ENCODE data around the gene DCBLD2.
"Not testable (repeated sequence)": the region's sequence is repeated elsewhere in the genome, so short reads cannot be mapped to it uniquely, and the experiment has no call there.

Gene DCBLD2

DNA sequence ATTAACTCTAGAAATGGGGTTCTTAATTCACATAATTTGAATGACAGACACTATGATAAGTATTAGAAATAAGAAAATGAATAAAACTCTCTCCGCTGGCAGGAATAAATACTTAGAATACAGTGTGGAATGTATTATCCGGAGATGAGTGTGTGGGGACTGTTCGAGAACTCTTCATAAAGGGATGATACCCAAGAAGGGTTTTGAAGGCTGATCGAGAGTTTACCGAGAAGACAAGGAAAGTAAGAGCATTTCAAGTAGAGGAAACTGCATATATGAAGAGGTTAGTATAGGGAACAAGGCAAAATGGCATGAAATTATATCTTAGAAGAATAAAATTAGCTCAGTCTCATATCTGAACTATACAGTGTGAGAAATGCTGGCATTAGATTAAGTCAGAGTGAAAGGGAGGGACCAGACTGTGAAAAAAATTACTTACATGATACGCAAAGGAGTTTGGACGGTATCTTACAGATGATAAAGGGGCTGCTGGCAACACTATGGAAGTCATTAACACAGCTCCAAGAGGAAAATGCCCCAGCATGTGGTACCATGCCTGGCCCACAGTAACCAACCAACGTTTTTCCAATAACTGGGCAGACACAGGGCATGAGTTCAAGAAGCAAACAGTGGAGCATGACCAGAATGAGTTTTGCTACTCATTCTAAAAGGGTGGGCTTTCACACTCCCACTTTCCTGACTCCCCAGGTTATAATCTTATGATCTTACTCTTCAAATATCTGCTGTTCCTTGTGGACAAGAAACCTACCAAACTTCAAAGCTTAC is 6.5 kb downstream of the DCBLD2 start:
- DNase-seq: no peak

DNA sequence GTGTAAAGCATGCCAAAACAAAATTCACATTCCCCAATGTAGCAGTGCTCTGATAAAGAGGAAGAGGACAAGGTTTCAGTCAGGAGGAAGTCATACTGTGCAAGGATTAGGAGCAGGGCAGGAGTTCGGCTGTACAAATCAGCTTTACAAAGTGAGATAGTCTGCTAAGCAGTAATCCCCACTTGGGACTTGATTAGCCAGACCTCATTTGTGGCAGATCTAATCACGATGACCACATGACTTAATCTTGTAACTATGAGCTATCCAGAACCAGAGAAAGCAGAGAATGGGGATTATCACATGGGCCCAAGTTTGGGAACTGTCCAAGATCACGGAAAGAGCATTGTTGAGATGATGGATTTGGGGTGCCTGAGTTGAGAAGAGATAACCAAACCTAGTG is 7.8 kb downstream of the DCBLD2 start:
- DNase-seq: no peak

DNA sequence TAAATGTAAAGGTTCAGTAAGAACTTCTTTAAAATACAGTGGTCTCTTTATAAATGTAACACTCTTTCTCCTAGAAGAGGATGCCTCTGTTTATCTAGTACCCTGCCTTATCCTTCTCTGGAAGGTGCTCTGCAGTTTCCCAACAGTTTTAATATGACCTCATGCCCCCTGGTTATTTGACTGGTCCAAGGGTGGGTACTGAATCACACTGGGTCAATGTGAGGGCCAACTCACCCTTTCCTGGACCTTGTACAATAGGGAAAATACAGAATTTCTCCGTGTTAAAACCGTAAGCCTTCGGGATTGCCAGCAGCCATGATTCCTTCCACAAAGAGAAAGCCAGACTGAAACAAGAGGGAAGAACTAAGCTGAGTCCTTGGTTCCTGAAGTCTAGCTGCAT is 9.2 kb downstream of the DCBLD2 start:
- DNase-seq: no peak

DNA sequence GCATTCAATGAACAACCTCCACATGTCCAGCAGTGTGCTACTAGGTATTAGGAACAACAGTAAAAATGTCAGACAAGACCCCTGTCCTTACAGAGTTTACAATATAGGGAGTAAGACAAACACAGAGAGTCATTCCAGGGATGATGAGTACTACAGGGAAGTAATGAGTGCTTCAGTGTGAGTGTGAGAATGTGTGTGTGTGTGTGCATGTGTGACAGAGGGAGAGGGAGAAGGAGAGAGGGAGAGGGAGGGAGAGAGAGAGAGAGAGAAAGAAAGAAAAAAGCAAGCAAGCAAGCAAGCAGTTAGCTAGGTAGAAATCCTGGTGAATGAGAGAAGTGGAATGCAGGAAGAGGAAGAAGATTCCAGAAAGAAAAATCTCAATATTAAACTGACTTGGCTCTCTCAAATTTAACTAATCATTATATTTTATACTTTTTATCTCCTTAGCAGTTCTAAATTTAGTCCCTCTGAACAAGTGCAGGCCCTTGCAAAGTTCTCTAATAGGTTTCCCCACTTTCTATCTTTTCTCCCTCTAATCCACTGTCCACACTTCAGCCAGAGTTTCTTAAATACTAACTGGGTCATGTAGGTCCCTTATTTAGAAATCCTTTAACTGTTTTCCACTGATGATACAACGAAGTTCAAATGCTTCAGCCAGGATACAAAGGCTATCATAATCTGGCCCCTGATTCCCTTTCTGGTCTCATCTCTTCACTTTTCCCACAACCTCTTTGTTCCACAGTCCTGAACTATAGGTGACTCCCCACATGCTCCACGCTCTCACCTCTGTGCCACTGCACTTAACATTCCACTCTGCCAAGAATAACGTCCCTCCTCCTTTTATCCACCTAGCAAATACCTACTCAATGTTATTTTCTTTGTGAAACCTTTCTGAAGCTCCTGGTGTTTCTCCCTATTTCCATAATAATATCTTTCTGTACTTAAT is 10.3 kb downstream of the DCBLD2 start:
- DNase-seq: no peak

DNA sequence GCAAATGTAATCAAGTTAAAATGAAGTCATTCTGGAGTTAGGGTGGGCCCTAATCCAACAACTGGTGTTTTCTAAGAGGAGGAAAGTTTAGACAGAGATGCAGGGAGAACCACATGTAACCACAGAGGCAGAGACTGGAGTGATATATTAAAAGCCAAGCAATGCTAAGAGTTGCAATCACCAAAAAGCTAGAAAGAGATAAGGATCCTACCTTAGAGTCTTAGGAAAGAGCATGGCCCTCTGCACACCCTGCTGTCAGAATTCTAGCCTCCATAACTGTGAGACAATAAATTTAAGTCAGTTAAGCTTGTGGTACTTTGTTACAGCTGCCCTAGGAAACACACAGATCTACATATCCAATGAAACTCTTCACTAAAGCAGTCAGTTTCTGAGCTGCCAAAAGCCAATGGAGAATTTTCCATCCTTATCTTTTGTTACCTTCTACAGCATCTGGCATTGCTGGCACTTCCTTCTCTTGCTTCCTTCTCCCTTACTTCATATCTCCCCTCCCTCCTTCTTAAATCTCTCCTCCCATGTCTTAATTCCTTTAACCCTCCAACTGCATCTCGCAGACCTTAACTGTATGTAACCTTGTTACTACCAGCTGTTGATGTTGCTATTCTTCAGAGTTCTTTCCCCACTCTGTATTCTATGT is 11.2 kb downstream of the DCBLD2 start:
- no peak for DNase-seq

DNA sequence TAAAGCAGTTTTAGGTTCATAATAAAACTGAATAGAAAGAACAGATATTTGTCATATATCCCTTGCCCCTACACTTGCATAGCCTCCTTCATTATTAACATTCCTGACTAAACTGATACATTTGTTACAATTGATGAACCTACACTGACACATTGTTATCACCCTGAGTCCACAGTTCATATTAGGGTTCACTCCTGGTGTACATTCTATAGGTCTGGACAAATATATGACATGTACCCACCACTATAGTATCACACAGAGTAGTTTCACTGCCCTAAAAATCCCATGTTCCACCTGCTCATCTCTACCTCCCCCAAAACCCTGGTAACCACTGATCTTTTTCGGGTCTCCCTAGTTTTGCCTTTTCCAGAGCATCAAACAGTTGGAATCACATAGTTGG is 13.8 kb downstream of the DCBLD2 start:
- no peak for DNase-seq

DNA sequence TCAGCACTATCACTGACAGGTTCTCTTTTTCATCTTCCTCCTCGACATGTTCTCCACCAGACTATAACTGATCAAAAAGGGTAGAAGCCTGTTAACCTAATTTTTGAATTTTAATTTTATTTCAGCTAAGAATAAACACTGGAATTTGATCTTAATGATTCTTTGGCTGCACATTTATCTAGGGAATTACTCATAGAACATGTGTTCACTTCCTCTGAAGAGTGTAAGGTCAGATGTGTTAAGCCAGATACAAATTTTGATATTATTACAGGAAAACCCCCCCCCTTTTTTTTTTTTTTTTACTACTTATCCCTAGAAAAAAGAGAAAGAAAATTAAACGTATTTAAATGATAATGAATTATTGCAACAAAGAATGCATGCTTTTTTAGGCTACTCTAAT is 15.0 kb downstream of the DCBLD2 start:
- DNase-seq: no peak

DNA sequence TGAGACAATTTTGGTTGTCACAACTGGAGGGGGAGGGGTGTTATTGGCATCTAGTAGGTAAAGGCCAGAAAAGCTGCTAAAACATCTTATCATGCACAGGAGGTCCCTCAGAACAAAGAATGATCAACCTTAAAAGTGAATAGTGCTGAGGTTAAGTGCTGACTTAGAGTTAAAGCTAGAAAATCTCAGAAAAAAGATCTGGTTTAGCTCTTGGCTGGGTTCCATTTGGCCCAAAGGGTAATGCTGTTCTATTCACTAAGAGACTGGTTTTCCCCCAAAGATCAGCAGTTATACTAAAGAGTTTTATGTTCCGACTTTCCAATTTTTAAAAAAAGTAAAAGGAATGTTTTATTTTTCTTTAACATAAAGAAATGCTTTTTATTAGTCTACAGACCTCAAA is 15.6 kb downstream of the DCBLD2 start:
- DNase-seq: no peak

DNA sequence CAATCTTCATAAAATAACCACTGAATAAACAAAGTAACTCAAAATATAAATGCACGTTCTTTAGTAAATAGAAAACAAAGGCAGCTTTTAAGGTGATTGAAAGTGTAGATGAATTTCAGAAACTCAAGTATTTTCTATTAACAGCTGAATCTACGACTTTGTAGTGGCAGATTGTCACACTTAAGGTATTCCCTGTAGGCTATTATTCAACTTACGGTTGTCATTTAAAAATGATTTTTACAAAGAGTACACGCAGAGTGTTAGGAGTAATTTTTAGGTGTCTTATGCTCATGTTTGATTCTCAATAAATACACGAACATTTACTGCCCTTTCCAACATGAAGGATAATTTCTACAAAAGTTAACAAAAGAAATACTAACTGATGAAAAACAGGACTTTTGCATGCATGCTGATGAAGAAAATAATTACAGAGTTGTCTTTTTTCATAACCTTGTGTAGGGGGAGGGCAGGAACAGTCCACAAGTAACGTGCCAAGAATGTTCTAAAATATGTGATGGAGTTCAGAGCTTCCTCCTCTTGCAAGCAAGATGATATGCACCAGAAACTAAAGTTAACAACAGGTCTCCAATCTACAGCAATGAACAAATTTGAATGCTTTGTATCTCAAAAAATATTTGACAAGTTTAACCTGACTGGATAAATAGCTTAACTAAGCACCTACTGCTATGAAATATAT is 16.7 kb downstream of the DCBLD2 start:
- no peak for DNase-seq

DNA sequence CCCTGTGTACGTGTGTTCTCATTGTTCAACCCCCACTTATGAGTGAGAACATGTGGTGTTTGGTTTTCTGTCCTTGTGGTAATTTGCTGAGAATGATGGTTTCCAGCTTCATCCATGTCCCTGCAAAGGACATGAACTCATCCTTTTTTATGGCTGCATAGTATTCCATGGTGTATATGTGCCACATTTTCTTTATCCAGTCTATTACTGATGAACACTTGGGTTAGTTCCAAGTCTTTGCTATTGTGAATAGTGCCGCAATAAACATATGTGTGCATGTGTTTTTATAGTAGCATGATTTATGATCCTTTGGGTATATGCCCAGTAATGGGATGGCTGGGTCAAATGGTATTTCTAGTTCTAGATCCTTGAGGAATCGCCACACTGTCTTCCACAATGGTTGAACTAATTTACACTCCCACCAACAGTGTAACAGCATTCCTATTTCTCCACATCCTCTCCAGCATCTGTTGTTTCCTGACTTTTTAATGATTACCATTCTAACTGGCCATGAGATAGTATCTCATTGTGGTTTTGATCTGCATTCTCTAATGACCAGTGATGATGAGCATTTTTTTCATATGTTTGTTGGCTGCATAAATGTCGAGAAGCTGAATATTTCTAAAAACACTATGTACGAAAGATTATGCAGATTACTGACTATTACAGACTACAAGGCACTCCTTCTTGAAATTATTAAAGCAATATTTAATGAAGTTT is 18.7 kb downstream of the DCBLD2 start:
- not testable (repeated sequence) for DNase-seq

DNA sequence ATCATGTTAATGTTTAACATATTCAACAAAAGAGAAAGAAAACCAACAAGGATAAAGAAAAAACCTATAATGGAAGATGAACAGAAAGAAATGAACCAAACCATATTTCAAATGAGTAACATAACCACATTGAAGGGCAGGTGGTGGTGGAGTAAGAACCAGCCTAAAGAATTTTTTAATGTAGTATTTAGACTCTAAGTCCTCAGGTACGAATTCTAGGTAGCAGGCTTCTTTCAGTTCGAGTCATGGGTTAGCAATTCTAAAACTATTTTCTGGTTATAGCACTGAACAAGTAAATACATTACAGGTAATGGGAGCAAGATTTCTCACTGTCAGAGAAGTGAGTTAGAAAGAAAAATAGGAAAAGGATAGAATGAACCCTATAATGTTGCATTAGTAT is 24.4 kb downstream of the DCBLD2 start:
- DNase-seq: no peak

DNA sequence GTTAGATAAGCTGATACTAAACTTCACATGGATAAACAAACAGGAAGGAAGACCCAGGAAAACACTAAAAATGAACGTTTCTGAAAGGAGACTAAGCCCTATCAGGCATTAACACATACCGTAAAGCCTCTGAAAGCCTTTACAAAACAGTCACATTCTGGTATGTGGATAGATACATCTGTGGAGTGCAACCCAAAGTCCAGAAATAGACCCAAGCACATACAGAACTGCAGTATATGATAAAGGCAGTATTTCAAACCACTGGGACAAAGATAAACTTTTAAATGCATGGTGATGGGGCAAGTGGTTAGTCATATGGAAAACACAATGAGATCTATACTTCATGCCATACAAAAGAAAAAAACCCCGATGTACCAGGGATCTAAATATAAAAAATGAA is 26.0 kb downstream of the DCBLD2 start:
- no peak for DNase-seq

DNA sequence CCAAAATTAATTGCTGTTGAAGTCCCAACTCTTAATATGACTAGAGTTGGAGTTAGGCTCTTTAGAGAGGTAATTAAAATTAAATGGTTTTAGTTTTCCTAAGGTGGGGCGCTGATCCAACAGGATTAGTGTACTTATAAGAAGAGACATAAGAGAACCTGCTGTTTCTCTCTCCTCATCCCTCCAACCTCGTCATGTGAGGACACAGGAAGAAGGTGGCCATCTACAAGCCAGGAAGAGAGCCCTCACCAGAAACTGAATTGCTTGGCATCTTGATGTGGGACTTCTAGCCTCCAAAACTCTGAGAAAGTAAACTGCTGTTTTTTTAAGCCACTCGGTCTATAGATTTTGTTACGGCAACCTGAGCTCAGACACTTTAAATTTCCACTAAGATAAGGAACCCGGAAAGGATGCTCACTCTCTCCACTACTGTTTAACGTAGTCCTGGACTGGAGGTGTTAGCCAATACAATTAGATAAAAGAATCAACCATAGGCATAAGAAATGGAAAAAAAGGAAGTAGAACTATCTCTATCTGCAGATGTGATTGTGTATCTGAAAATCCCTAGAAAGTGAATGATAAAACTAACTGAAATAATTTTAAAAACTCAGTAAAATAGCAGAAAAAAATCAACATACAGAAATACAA is 26.8 kb downstream of the DCBLD2 start:
- DNase-seq: no peak

DNA sequence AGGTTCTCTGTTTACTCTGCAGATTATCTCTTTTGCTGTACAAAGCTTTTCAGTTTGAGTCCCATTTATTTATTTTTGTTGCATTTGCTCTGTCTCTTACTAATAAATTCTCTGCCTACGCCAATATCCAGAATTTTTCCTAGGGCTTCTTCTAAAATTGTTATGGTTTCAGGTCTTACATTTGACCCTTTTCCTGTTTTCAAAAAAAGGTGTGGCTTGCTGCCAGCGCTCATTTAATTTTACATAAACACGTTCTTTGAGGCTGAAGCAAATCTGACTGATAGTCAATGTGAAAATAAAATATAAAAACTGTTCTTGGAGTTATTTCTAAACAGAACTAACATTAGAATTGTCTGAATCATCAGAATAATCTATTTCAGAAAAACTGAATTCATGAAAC is 32.1 kb downstream of the DCBLD2 start:
- DNase-seq: no peak

DNA sequence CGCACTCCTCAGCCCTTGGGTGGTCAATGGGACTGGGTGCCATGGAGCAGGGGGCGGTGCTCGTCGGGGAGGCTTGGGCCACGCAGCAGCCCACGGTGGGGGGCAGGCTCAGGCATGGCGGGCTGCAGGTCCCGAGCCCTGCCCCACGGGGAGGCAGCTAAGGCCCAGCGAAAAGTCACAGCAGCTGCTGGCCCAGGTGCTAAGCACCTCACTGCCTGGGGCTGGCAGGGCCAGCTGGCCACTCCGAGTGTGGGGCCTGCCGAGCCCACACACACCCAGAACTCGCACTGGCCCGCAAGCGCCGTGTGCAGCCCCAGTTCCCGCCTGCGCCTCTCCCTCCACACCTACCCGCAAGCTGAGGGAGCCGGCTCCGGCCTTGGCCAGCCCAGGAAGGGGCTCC is 43.5 kb downstream of the DCBLD2 start:
- not testable (repeated sequence) for DNase-seq

DNA sequence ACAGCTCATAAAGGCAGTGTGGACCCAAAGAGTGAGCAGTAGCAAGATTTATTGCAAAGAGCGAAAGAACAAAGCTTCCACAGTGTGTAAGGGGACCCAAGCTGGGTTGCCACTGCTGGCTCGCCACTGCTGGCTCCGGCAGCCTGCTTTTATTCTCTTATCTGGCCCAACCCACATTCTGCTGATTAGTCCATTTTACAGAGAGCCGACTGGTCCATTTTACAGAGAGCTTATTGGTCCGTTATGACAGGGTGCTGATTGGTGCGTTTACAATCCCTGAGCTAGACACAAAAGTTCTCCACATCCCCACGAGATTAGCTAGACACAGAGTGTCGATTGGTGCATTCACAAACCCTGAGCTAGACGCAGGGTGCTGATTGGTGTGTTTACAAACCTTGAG is 44.2 kb downstream of the DCBLD2 start:
- not testable (repeated sequence) for DNase-seq

DNA sequence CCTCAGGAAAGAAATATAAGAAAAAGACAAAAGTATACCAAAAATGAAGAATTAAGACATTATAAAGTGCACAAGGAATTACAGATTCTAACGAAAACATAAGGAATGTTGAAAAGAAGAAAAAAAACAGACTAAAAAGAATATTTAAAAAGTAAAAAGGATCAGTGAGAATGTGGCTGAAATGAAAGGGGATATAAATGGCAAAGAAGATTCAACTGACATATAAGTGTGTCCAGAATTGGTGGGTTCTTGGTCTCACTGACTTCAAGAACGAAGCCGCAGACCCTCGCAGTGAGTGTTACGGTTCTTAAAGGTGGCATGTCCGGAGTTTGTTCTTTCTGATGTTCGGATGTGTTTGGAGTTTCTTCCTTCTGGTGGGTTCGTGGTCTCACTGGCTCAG is 44.8 kb downstream of the DCBLD2 start:
- DNase-seq: no peak

DNA sequence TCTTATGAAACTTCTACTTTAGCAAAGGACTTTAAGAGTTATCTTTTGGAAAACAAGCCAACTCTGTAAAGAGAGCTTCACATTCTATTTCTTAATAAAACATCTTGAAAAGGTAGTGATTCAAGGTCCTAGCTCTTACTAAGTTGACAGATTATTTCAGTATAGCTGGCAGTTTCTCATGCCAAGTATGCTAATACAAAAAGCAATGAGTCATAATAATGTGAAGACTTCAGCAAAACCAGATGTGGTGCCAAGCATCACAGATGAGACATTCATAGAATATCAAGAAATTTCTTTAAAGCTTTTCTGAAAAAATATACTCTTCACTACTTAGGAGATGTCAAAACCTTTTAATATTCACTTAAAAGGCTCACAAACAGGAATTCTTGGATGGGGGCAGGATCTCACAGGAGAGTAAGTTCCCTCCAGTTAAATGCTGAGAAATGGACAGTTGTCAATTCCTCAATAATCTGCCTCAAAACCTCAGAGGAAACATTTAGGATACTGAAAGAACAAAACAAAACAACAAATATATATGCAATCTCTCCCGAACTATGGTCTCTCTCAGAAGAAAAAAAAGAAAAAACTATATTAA is 45.6 kb downstream of the DCBLD2 start:
- no peak for DNase-seq

DNA sequence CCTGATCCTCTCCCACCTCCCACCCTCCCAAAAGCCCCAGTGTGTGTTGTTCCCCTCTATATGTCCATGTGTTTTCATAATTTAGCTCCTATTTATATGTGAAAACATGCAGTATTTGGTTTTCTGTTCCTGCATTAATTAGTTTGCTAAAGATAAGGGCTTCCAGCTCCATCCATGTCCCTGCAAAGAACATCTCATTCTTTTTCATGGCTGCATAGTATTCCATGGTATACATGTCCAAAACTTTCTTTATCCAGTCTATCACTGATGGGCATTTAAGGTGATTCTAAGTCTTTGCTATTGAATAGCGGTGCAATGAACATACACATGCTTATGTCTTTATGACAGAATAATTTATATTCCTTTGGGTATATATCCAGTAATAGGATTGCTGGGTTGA is 53.4 kb downstream of the DCBLD2 start:
- DNase-seq: no peak

DNA sequence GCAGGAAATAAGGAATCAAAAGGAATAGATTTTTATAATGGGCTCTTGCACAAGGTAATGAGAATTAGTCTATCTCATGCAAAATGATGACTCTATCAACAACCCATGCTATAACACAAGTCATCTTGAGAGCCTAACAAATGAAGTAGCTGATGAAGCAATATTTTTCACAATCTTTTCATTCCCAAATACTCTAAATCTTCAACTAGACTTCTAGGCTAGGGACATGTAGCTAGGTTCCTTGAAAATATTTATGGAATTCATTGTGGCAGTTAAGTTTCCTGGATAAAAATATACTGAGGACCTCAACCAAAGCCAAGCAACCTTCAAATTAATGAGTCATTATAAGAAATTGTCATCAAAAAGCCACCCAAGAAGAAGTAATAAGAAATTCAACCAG is 55.4 kb downstream of the DCBLD2 start:
- DNase-seq: no peak

Measured in right kidney (tissue), 1 donor.